Femur (tissue), 1 donor: Measurements from ENCODE around the gene TANGO2.

ENCODE experiments used
- DNase-seq: peaks from one replicate; pipeline ENCODE4 v3.0.0-alpha.2; 2017

TANGO2 gene

GRCh38 chr22:19983741-19984140 lies 37.2 kb upstream of the TANGO2 start:
- DNase-seq = peak; percentile 43

DNA sequence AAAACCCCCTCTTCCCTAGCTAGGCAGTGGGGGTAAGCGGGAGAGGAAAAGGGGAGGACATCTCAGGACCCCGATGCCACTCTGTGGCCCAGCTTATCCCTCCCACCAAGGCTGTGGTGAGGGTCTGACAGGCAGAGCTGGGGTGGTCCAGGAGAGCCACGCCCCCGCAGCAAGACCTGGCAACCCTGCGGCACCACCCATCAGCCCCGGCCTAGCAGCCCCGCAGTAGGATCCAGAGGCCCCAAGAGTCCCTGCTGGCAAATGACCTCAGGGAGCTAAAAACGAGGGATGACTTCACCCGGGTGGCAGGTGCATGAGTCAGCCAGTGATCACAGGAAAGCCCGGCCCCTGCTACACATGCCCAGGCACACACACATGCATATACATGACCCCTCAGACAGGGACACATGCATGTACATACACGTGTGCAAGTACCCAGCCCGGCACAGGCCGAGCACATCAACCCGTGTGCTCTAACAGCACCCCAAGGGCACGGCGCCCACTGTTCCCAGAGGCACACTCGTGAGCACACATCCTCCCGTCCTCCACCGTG lies 36.6 kb upstream of the TANGO2 start:
- peak; percentile 67 for DNase-seq

GRCh38 chr22:19984851-19985811 lies 35.8 kb upstream of the TANGO2 start:
- DNase-seq = peak; percentile 23

DNA sequence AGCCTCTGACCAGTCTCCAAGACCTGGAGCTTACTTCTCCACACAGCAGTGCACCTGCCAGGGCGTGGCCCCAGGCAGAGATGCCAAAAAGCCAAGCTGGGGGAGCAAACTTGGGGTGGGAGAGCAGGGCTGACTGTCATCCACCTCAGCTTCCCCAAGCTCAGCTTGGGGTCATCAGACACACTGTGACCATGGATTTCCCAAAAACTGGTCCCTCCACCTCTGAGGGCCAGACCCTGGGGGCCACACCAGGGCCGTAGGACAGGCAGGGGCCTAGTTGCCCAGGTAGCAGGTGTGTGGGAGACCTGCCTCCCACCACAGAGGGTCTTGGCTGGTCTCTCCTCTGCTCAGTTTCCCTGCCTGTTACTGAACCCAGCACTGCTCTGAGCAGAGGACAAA lies 34.9 kb upstream of the TANGO2 start:
- DNase-seq = no peak

GRCh38 chr22:19986410-19987341 lies 34.2 kb upstream of the TANGO2 start:
- DNase-seq = peak; percentile 88

GRCh38 chr22:19987394-19988306 lies 33.3 kb upstream of the TANGO2 start:
- DNase-seq = no peak

DNA sequence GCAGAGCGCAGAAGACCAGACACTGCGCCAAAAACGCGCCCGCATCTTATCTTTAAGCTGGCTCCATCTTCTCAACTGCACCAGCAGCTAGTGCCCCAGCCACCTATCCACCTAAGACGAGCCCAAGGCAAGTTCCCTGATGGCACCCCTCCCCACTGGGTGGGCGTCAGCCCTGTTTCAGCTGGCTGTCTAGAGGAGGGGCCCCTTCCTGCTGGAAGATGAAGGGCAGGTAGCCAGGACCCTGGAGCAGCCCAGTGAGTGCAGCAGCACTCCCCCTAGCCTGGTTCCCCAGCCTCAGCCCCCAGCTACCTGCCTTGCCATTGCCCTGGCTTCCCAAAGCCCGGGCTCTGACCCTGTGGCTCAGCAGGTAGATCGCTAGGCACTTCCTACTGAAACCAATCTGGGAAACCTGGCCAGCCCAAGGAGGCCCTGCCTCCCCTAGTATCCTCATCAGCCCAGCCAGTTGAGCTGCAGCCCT lies 32.5 kb upstream of the TANGO2 start:
- DNase-seq = no peak

DNA sequence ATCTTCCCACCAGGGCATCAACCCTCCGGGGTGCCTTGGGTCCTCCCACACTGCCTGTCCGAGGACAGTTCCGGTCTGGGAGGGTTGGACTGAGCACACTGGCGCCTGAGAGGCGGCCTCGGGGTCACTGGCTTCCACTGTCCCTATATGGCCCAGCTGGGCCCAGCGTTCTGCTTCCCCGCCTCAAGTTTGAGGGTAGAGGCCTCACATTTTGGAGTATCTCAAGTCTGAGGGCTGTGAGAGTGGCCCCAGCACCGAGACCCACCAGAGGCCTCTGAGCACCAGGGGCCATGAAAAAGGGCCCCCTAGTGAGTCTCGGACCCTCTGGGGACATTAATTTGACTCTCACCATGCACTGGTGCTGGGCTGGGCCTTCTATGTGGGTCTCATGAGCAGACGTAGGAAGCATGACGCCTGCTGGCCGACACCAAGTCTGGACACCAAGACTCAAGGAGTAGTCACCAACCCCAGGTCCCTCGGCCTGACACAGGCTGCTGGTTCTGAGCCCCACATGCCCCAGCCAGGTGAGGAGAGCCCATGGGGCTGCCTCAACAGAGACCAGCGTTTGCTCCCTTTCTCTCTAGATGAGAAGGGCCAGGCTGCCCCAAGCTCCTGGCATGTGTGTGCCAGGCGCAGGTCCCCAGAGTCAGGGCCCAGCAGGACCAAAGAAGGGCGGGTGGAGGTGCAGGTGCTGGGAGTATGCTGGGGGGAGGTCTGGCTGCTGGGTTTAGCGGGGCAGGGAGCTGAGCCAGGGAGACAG lies 31.8 kb upstream of the TANGO2 start:
- peak; percentile 40 for DNase-seq

GRCh38 chr22:19989725-19990067 lies 31.2 kb upstream of the TANGO2 start:
- DNase-seq = peak; percentile 9

DNA sequence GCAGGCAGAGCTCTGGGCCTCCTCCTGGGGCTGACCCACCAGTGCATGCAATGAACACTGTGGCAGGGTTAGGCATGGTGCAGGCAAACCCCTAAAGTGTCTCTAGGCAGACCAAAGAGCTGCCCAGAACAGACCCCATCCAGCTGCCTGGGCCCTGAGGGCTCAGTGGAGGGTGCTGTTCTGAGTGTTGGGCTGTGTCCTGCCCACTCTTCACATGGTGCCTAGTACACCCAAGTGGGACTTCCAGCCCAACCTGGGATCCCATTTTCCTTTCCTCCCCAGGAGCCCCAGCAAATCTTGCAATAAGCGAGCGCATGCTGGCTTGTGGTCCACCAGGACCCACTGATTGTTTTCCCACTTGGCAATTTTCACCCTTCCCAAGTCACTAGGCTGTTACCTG lies 30.7 kb upstream of the TANGO2 start:
- peak; percentile 8 for DNase-seq

DNA sequence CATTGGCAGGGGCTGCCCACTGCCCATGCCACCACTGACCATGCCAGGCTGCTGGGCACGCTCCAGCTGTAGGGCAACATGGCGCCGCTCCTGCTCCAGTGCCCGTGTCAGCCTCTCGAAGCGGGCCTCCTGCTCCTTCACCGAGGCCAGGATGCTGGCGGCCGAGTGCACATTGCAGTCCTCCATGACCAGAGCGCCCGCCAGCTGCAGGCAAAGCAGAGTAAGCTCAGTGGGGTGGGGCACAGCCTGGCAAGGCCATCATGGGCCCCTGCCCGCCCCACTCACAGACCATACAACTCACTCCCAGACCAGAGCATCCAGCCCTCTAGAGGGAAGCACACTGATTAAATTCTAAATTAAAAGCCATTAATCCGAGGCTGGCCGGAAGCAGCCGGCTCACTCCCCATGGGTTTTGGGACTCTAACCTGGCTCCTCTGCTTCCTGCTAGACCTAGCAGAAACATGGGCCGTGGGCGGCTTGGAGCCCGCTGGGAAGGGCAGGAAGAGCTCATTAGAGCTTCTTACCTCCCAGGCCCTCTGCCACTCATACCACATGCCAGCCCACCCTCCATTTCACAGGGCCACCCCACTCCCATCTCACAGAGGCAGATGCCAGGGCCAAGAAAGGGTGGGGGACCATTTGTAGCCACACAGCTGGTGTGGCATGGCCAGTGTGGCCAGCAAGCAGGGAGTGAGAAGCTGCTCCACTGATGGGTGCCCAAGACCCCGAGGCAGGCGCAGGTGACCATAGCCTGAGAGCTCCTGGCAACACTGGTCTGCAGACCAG lies 30.1 kb upstream of the TANGO2 start:
- DNase-seq = peak; percentile 34

GRCh38 chr22:19991395-19991644 lies 29.6 kb upstream of the TANGO2 start:
- DNase-seq = no peak

DNA sequence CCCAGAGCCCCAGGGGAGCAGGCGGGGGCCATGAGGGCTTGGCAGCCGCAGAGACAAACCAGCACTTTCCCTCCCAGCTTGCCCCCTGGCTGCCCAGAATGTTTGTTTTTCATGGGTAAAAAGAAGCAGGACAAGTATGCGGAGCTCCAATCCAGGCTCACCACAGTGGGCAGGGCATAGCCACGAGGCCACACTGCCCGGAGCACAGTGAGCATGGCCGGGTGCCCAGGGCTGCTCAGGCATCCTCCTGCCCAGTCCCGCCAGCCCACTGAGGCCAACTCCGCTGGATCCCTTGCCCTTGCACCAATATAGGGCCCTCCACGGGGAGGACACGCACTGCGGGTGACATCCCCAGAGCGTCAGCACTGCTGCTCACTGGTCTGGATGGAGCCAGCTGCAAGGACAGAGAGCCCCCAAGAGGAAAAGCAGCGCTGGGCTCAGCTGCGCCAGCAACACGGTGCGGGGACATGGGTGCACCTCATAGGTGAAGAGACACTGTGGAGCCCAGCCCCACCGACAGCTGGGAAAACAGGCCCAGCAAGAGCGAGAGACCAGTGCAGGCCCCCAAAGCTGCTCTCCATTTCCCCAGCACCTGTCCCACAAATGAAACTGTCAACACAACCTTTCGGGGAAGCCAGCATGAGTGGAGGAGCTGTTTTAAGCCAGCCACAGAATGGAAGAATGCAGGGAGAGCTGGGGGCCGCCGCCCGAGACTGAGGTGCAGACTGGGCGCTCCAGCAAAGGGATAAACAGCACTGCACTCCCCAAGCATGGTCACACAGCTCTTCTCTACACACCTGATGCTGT lies 29.1 kb upstream of the TANGO2 start:
- peak; percentile 74 for DNase-seq

GRCh38 chr22:19992481-19992911 lies 28.4 kb upstream of the TANGO2 start:
- DNase-seq = no peak

DNA sequence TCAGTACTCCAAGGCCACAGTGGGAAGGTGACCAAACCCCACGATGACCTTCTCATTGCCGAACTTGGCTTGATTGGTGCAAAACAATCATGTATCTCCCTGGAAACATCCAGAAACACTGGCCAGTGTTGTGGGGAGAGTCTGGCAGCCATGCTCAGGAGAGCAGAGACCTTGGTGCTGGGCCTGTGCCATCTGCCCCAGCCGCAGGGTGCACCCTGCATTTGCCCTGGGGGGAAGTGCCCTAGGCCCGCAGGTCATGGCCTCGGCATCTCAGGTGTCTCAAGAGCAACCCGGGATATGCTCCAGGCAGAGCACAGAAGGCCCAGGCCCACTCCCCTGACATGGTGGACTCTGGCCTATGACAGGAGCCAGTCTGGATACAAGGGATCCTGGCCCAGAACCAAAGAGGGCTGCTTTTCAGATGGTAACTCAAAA lies 28.0 kb upstream of the TANGO2 start:
- DNase-seq = peak; percentile 19

DNA sequence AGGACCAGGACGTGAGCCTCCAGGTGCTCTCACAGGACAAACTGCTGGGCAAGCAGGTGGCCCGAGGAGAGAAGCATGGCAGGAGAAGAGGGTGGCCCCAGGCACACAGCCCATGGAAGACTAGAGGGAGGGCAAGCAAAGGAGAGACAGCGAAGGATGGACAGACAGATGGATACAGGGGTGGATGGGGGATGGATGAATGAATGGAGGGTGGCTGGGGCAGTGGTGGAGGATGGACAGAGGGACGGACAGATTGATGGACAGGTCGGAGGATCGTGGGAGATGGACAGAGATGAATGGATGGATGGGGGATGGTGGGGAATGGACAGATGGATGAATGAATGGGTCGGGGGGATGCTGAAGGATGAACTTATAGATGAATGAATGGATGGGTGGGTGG lies 27.0 kb upstream of the TANGO2 start:
- DNase-seq = no peak

- DNase-seq = no peak
Measured at GRCh38 chr22:19994851-19995610, 25.9 kb upstream of the TANGO2 start.

- peak; percentile 89 for DNase-seq
Measured at GRCh38 chr22:19995611-19996339, 25.1 kb upstream of the TANGO2 start.
